ENCODE results near the gene PRDM13.

PRDM13 gene

DNA sequence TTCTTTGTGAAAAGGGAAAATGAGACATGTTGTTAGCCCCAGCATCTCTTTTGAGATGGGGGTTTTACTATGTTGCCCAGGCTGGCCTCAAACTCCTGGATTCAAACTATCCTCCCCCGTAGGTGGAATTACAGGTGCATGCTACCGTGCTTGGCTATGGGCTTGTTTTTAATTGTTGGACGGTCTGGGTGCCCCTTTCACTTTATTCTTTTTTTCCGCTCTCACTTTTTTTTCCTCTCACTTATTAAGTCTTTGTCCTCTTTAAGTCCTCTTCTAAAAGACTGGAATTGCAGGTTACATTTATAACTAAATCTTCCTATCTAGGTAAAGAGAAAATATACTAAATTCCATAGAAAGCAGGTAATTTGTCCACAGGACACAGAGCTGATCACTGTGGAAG lies 18.8 kb upstream of the PRDM13 start:
- no CpG with 5 or more reads among the region's 4 CpGs for WGBS (ENCODE audit: extremely low coverage, insufficient coverage, insufficient read length)

DNA sequence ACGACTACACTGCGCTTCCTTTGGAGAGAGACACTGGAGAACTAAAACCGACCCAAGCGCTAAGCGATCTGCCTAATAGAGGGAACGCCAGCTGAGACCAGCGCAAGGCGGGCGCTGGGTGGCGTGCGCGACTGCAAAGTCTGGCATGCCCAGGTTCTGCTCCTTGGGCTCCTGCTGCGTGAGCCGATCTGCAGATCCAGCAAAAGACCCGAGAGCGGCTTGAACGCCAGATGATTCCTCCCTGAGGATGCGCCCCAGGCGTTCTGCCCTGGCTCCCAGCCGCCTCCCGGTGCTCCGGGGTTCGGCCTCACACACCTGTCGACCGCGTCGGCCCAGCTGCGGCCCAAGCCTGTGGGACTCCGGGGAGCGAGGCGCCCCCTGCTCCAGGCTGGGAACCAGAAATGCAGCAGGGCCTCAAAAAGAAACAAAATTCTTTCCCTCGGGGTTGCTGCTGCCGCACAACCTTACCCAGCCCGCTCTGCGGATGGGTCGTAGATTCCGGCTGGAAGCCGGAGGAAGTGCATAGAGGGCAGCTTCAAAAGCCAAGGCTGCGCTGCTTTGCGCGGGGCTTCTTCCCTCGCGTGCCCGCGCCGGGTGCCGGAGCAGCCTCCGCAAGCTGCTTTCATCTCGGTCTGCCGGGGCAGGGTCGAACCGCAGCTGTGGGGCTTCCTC lies 17.9 kb upstream of the PRDM13 start:
- Histone ChIP-seq H3K4me2 (ENCODE audit: low read length) (peak overlapping the region; percentile 77), H2BK120ac (ENCODE audit: insufficient read depth, low read length, poor library complexity) (no peak overlapping the region), H3K18ac (ENCODE audit: low read length) (no peak overlapping the region), H3K9me3 (ENCODE audit: insufficient read depth, low read depth, low read length) (no peaks in the 10 kb centered on the region), H3K4ac (ENCODE audit: low read depth, low read length) (no peak overlapping the region), H3K79me1 (ENCODE audit: low read length) (no peaks in the 10 kb centered on the region), H3K79me2 (ENCODE audit: control insufficient read depth, insufficient read depth, low read length, poor library complexity) (no peaks in the 10 kb centered on the region), H3K27ac (ENCODE audit: low read depth, low read length) (no peak overlapping the region), H4K91ac (ENCODE audit: low read depth, low read length) (no peak overlapping the region), H2BK12ac (ENCODE audit: low read length) (no peak overlapping the region), H3K9ac (ENCODE audit: low read length) (no peak overlapping the region), H3K4me1 (ENCODE audit: control insufficient read depth in 1 of 2, insufficient read depth in 2 of 2, low read length in 2 of 2) (peaks cover 2 to 9% of the 10 kb centered on the region in 2 experiments), H3K23ac (ENCODE audit: low read length) (no peak overlapping the region), H3K4me3 (ENCODE audit: low read depth, low read length) (peak overlapping the region; percentile 49), H4K8ac (ENCODE audit: low read depth, low read length) (no peak overlapping the region), H4K12ac (ENCODE audit: low read depth, low read length) (no peak overlapping the region), H3K36me3 (ENCODE audit: control insufficient read depth in 1 of 2, insufficient read depth in 2 of 2, low read length in 2 of 2) (no peaks in the 10 kb centered on the region), H2AK5ac (ENCODE audit: low read length) (no peak overlapping the region), H3K27me3 (ENCODE audit: insufficient read depth, low read length) (peaks cover 43% of the 10 kb centered on the region), H3K14ac (ENCODE audit: low read length) (no peak overlapping the region), H2AFZ (ENCODE audit: insufficient read depth, low read length, poor library complexity) (no peak overlapping the region), H2BK5ac (ENCODE audit: low read depth, low read length, poor library complexity) (no peak overlapping the region)
- peak; percentile 62 to 80 for DNase-seq
- WGBS (ENCODE audit: extremely low coverage, insufficient coverage, insufficient read length), result no CpG with 5 or more reads among the region's 52 CpGs

More for the DNA sequence above, 18.8 kb upstream of the PRDM13 start:
- Histone ChIP-seq H3K27me3 (ENCODE audit: insufficient read depth, low read length) (peaks cover 42% of the 10 kb centered on the region), H4K12ac (ENCODE audit: low read depth, low read length) (no peak overlapping the region), H3K4me2 (ENCODE audit: low read length) (no peak overlapping the region), H2AK5ac (ENCODE audit: low read length) (no peak overlapping the region), H2BK120ac (ENCODE audit: insufficient read depth, low read length, poor library complexity) (no peak overlapping the region), H2BK5ac (ENCODE audit: low read depth, low read length, poor library complexity) (no peak overlapping the region), H2AFZ (ENCODE audit: insufficient read depth, low read length, poor library complexity) (no peak overlapping the region), H3K14ac (ENCODE audit: low read length) (no peak overlapping the region), H4K8ac (ENCODE audit: low read depth, low read length) (no peak overlapping the region), H3K4me3 (ENCODE audit: low read depth, low read length) (no peak overlapping the region), H4K91ac (ENCODE audit: low read depth, low read length) (no peak overlapping the region), H3K4ac (ENCODE audit: low read depth, low read length) (no peak overlapping the region), H3K79me1 (ENCODE audit: low read length) (no peaks in the 10 kb centered on the region), H3K9ac (ENCODE audit: low read length) (no peak overlapping the region), H3K79me2 (ENCODE audit: control insufficient read depth, insufficient read depth, low read length, poor library complexity) (no peaks in the 10 kb centered on the region), H3K36me3 (ENCODE audit: control insufficient read depth in 1 of 2, insufficient read depth in 2 of 2, low read length in 2 of 2) (no peaks in the 10 kb centered on the region), H3K18ac (ENCODE audit: low read length) (no peak overlapping the region), H3K4me1 (ENCODE audit: control insufficient read depth in 1 of 2, insufficient read depth in 2 of 2, low read length in 2 of 2) (peaks cover 2 to 9% of the 10 kb centered on the region in 2 experiments), H3K9me3 (ENCODE audit: insufficient read depth, low read depth, low read length) (no peaks in the 10 kb centered on the region), H3K27ac (ENCODE audit: low read depth, low read length) (no peak overlapping the region), H2BK12ac (ENCODE audit: low read length) (no peak overlapping the region), H3K23ac (ENCODE audit: low read length) (no peak overlapping the region)
- no peak for DNase-seq

DNA sequence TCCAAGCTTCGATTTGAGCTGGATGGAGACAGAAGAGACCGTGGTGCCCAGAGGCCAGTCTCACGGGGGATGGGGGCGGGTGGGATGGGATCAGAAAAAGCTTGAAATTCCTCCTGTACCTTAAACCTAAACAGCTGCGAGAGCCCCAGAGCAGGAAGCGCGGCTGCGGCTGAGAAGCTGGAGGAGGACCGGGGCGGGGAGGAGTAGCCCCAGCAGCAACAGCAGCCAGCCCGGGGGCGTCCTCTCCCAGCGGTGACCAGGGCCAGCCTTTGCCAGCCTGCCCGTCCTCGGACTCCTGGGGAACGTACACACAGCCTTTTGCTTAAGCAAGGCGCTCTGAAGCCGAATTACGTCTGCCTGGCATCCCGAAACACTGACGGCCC lies 17.4 kb upstream of the PRDM13 start:
- H2BK12ac ChIP-seq (ENCODE audit: low read length), result no peak overlapping the region
- peak overlapping the region; percentile 77 for H3K4me2 ChIP-seq (ENCODE audit: low read length)
- peaks cover 2 to 9% of the 10 kb centered on the region in 2 experiments for H3K4me1 ChIP-seq (ENCODE audit: control insufficient read depth in 1 of 2, insufficient read depth in 2 of 2, low read length in 2 of 2)
- H3K9me3 ChIP-seq (ENCODE audit: insufficient read depth, low read depth, low read length), result no peaks in the 10 kb centered on the region
- no CpG with 5 or more reads among the region's 21 CpGs for WGBS (ENCODE audit: extremely low coverage, insufficient coverage, insufficient read length)
- H3K27ac ChIP-seq (ENCODE audit: low read depth, low read length), result no peak overlapping the region
- no peaks in the 10 kb centered on the region for H3K79me1 ChIP-seq (ENCODE audit: low read length)
- no peak overlapping the region for H4K12ac ChIP-seq (ENCODE audit: low read depth, low read length)
- no peak overlapping the region for H2AFZ ChIP-seq (ENCODE audit: insufficient read depth, low read length, poor library complexity)
- H3K27me3 ChIP-seq (ENCODE audit: insufficient read depth, low read length), result peaks cover 45% of the 10 kb centered on the region
- H2BK5ac ChIP-seq (ENCODE audit: low read depth, low read length, poor library complexity), result no peak overlapping the region
- no peak overlapping the region for H2AK5ac ChIP-seq (ENCODE audit: low read length)
- H2BK120ac ChIP-seq (ENCODE audit: insufficient read depth, low read length, poor library complexity), result no peak overlapping the region
- no peak overlapping the region for H3K14ac ChIP-seq (ENCODE audit: low read length)
- H4K8ac ChIP-seq (ENCODE audit: low read depth, low read length), result no peak overlapping the region
- H3K18ac ChIP-seq (ENCODE audit: low read length), result no peak overlapping the region
- H3K23ac ChIP-seq (ENCODE audit: low read length), result no peak overlapping the region
- no peak overlapping the region for H3K9ac ChIP-seq (ENCODE audit: low read length)
- DNase-seq, result no peak
- no peaks in the 10 kb centered on the region for H3K79me2 ChIP-seq (ENCODE audit: control insufficient read depth, insufficient read depth, low read length, poor library complexity)
- no peak overlapping the region for H4K91ac ChIP-seq (ENCODE audit: low read depth, low read length)
- H3K4ac ChIP-seq (ENCODE audit: low read depth, low read length), result no peak overlapping the region
- H3K36me3 ChIP-seq (ENCODE audit: control insufficient read depth in 1 of 2, insufficient read depth in 2 of 2, low read length in 2 of 2), result no peaks in the 10 kb centered on the region
- no peak overlapping the region for H3K4me3 ChIP-seq (ENCODE audit: low read depth, low read length)

DNA sequence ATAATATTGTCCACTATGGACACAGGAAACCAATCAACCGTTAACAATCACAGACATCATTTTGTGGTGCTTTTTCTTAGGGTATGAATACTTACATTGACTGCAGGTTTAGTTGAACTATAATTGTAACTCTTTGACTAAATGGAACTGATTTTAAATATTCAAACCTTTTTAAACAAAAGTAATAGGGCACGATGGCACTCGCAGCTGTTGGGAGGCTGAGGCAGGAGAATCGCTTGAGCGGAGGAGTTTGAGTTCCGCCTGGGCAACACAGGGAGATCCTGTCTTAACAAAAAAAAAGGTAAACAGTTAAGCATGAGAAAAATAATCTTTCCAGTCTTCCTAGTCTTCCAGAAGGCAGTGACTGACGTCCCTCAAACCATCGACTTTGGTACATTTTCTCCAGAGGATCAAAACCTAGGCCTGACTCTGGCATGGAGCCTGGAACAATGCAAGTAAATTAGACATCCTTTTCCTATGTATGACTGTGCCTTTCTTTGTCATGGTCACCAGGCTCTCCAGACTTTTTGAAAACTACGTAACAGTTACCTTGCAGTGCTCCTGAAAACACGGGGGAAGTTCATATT lies 16.6 kb upstream of the PRDM13 start:
- Histone ChIP-seq H2BK5ac (ENCODE audit: low read depth, low read length, poor library complexity) (no peak overlapping the region), H3K4ac (ENCODE audit: low read depth, low read length) (no peak overlapping the region), H3K79me2 (ENCODE audit: control insufficient read depth, insufficient read depth, low read length, poor library complexity) (no peaks in the 10 kb centered on the region), H3K79me1 (ENCODE audit: low read length) (no peaks in the 10 kb centered on the region), H4K8ac (ENCODE audit: low read depth, low read length) (no peak overlapping the region), H3K36me3 (ENCODE audit: control insufficient read depth in 1 of 2, insufficient read depth in 2 of 2, low read length in 2 of 2) (no peaks in the 10 kb centered on the region), H2BK12ac (ENCODE audit: low read length) (no peak overlapping the region), H3K27ac (ENCODE audit: low read depth, low read length) (no peak overlapping the region), H2AFZ (ENCODE audit: insufficient read depth, low read length, poor library complexity) (no peak overlapping the region), H4K12ac (ENCODE audit: low read depth, low read length) (no peak overlapping the region), H3K4me2 (ENCODE audit: low read length) (no peak overlapping the region), H3K9me3 (ENCODE audit: insufficient read depth, low read depth, low read length) (peaks cover 1% of the 10 kb centered on the region), H2BK120ac (ENCODE audit: insufficient read depth, low read length, poor library complexity) (no peak overlapping the region), H3K18ac (ENCODE audit: low read length) (no peak overlapping the region), H3K4me3 (ENCODE audit: low read depth, low read length) (no peak overlapping the region), H4K91ac (ENCODE audit: low read depth, low read length) (no peak overlapping the region), H3K9ac (ENCODE audit: low read length) (no peak overlapping the region), H3K23ac (ENCODE audit: low read length) (no peak overlapping the region), H3K27me3 (ENCODE audit: insufficient read depth, low read length) (peaks cover 46% of the 10 kb centered on the region), H2AK5ac (ENCODE audit: low read length) (no peak overlapping the region), H3K4me1 (ENCODE audit: control insufficient read depth in 1 of 2, insufficient read depth in 2 of 2, low read length in 2 of 2) (peaks cover 2 to 9% of the 10 kb centered on the region in 2 experiments), H3K14ac (ENCODE audit: low read length) (no peak overlapping the region)
- DNase-seq, result no peak
- no CpG with 5 or more reads among the region's 10 CpGs for WGBS (ENCODE audit: extremely low coverage, insufficient coverage, insufficient read length)

Measured in trophoblast cell (in vitro differentiated cells and primary cell).